PC-3 (cell line): Measurements from ENCODE around the gene KATNAL1. TPM values are rescaled to one million over a fixed set of nuclear protein-coding genes. Genes with fewer than 3 reads are reported as not detected.

Source experiments
- ATAC-seq: fragments of 200-7000 bp; cut with Tn5 transposase; 2 replicates; pipeline ENCODE4 v1.9.1; 2020; ENCODE audit warnings: mild to moderate bottlenecking, moderate library complexity
- BruUV-seq: library from RNA; stranded (reverse); fragments of 400-500 nt; replicated peaks from 2 replicates; lab custom pipeline; 2021; lab: Mats Ljungman, UMichigan
- CTCF ChIA-PET: fragments of 300-600 bp; sonication (Branson Sonifier 250); formaldehyde crosslinking; loops from one replicate; lab custom pipeline; 2022; ENCODE audit warnings: antibody characterized with exemption; lab: Charles Lee
- POLR2A ChIA-PET: fragments of 300-600 bp; sonication (Branson Sonifier 250); formaldehyde crosslinking; loops from one replicate; lab custom pipeline; 2022; ENCODE audit warnings: antibody characterized with exemption; ENCODE audit not compliant: unreplicated experiment; lab: Charles Lee
- DNase-seq: peaks from one replicate; pipeline ENCODE4 v3.0.0-alpha.2; 2015
- H2AFZ ChIP-seq: fragments of 300-600 bp; sonication (generic); 2 replicates; pipeline ENCODE4 v1.6.0; 2016; ENCODE audit warnings: antibody characterized with exemption, low read length
- H3F3A ChIP-seq: fragments of 300-600 bp; sonication (generic); one replicate; pipeline ENCODE4 v1.6.0; 2017; ENCODE audit warnings: antibody characterized with exemption, low read length, control low read depth, mild to moderate bottlenecking; ENCODE audit not compliant: unreplicated experiment
- H3K27ac ChIP-seq: fragments of 300-600 bp; sonication (generic); 2 replicates; pipeline ENCODE4 v1.5.1; 2016; ENCODE audit warnings: mild to moderate bottlenecking, low read length
- H3K27me3 ChIP-seq: fragments of 300-600 bp; sonication (generic); 2 replicates; pipeline ENCODE4 v1.6.1; 2016; ENCODE audit warnings: low read length, mixed read lengths
- H3K36me3 ChIP-seq: fragments of 300-600 bp; sonication (generic); 2 replicates; pipeline ENCODE4 v1.6.1; 2016; ENCODE audit warnings: low read depth, mixed run types, low read length, mixed read lengths
- H3K4me1 ChIP-seq: fragments of 300-600 bp; sonication (generic); 2 replicates; pipeline ENCODE4 v1.5.1; 2016; ENCODE audit warnings: low read length; ENCODE audit not compliant: insufficient read depth
- H3K4me2 ChIP-seq: fragments of 300-600 bp; sonication (generic); 2 replicates; pipeline ENCODE4 v1.6.0; 2016; ENCODE audit warnings: low read length
- H3K4me3 ChIP-seq: fragments of 300-600 bp; sonication (generic); 2 replicates; pipeline ENCODE4 v1.5.1; 2016; ENCODE audit warnings: mild to moderate bottlenecking, low read length, mixed read lengths
- H3K79me2 ChIP-seq: fragments of 300-600 bp; sonication (generic); 2 replicates; pipeline ENCODE4 v1.6.1; 2017; ENCODE audit warnings: low read length, mixed read lengths
- H3K9ac ChIP-seq: fragments of 300-600 bp; sonication (generic); 2 replicates; pipeline ENCODE4 v1.6.0; 2016; ENCODE audit warnings: mild to moderate bottlenecking, low read length
- H3K9me2 ChIP-seq: fragments of 300-600 bp; sonication (generic); replicated peaks from 2 replicates; pipeline ENCODE4 v1.6.1; 2016; ENCODE audit warnings: mixed run types, low read length, mixed read lengths
- H3K9me3 ChIP-seq: fragments of 300-600 bp; sonication (generic); 2 replicates; pipeline ENCODE4 v1.6.1; 2016; ENCODE audit warnings: low read length, mixed read lengths
- H4K20me1 ChIP-seq: fragments of 300-600 bp; sonication (generic); 2 replicates; pipeline ENCODE4 v1.6.1; 2016; ENCODE audit warnings: low read length, mixed read lengths
- EZH2 ChIP-seq: fragments of 300-600 bp; sonication (generic); IDR thresholded peaks from one replicate; pipeline ENCODE4 v1.6.1; 2017; ENCODE audit warnings: antibody characterized with exemption, mild to moderate bottlenecking, low read length; ENCODE audit not compliant: unreplicated experiment
- EZH2phosphoT487 ChIP-seq: fragments of 300-600 bp; sonication (generic); IDR thresholded peaks from 2 replicates; pipeline ENCODE4 v1.6.1; 2018; ENCODE audit warnings: mild to moderate bottlenecking, antibody characterized with exemption, low read length, borderline replicate concordance
- intact Hi-C: fragments of 100-400 bp; cut with micrococcal nuclease; formaldehyde crosslinking; loops from 2 replicates; pipeline ENCODE4 v1.9.0; 2023
- total RNA-seq: library from RNA; depleted of rRNA; stranded (reverse); fragments of >200 nt; gene quantifications from 2 replicates; pipeline ENCODE4 v1.2.3, GENCODE V29; 2014
- TF ChIP-seq, protein P1 (sequence below): fragments of 300-600 bp; sonication (generic); conservative IDR thresholded peaks from 2 replicates; pipeline ENCODE4 v1.5.1; 2017; ENCODE audit warnings: antibody characterized with exemption, low read depth, mild to moderate bottlenecking, low read length

The KATNAL1 gene
- total RNA-seq, 1 experiment from 2014 or later = 4.3 TPM

DNA sequence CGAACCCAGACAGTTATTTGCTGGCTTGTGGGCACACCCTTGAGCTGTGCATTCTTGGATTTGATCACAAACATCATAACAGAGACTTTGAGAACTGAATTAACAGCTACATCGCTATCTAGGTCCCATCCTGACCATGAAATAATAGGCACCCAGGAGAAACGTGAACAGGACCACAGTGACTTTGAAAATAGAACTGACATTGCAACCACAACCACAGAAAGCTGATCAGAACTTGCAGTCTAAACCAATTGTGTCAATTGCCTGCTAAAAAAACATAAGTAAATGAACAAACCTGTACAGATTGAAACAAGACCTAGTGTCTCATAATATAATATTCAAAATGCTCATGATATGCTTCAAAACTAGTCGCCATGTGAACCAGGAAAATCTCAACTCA lies 18.3 kb upstream of the KATNAL1 start:
- intact Hi-C loops = no loop called here
- Histone ChIP-seq H3K9me3 (no peaks in the 10 kb centered on the region), H3K4me1 (no peaks in the 10 kb centered on the region), H3K4me3 (no peak overlapping the region), H3K27ac (no peak overlapping the region), H3F3A (no peaks in the 10 kb centered on the region), H4K20me1 (no peaks in the 10 kb centered on the region), H3K4me2 (no peak overlapping the region), H2AFZ (no peak overlapping the region), H3K9ac (no peak overlapping the region), H3K9me2 (no peaks in the 10 kb centered on the region), H3K36me3 (no peaks in the 10 kb centered on the region), H3K79me2 (no peaks in the 10 kb centered on the region), H3K27me3 (no peaks in the 10 kb centered on the region)
- ATAC-seq = no peak
- ChIA-PET CTCF (no interaction called here), POLR2A (no interaction called here)
- no TSS peak for BruUV-seq
- DNase-seq = no peak
- TF ChIP-seq EZH2phosphoT487 (no peak), EZH2 (no peak)
- TF ChIP-seq, protein P1, sequence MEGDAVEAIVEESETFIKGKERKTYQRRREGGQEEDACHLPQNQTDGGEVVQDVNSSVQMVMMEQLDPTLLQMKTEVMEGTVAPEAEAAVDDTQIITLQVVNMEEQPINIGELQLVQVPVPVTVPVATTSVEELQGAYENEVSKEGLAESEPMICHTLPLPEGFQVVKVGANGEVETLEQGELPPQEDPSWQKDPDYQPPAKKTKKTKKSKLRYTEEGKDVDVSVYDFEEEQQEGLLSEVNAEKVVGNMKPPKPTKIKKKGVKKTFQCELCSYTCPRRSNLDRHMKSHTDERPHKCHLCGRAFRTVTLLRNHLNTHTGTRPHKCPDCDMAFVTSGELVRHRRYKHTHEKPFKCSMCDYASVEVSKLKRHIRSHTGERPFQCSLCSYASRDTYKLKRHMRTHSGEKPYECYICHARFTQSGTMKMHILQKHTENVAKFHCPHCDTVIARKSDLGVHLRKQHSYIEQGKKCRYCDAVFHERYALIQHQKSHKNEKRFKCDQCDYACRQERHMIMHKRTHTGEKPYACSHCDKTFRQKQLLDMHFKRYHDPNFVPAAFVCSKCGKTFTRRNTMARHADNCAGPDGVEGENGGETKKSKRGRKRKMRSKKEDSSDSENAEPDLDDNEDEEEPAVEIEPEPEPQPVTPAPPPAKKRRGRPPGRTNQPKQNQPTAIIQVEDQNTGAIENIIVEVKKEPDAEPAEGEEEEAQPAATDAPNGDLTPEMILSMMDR = no peak

- Histone ChIP-seq H3K9me2 (no peaks in the 10 kb centered on the region), H3K4me1 (no peaks in the 10 kb centered on the region), H3K36me3 (no peaks in the 10 kb centered on the region), H3K79me2 (no peaks in the 10 kb centered on the region), H3F3A (no peaks in the 10 kb centered on the region), H3K4me2 (no peak overlapping the region), H2AFZ (no peak overlapping the region), H3K27ac (no peak overlapping the region), H3K4me3 (no peak overlapping the region), H3K9me3 (no peaks in the 10 kb centered on the region), H3K9ac (no peak overlapping the region), H4K20me1 (no peaks in the 10 kb centered on the region), H3K27me3 (no peaks in the 10 kb centered on the region)
- BruUV-seq = no TSS peak
- no peak for TF ChIP-seq EZH2phosphoT487
- TF ChIP-seq EZH2 = no peak
- TF ChIP-seq, protein P1 = no peak
- CTCF ChIA-PET = no interaction called here
- ATAC-seq = no peak
- intact Hi-C loops = no loop called here
- POLR2A ChIA-PET = no interaction called here
- DNase-seq = no peak
Observed at GRCh38 chr13:30323524-30323923, 16.2 kb upstream of the KATNAL1 start.

- H3K27me3 ChIP-seq = no peaks in the 10 kb centered on the region
- no peak overlapping the region for H3K4me2 ChIP-seq
- ATAC-seq = no peak
- BruUV-seq = no TSS peak
- no peak overlapping the region for H3K27ac ChIP-seq
- no peaks in the 10 kb centered on the region for H4K20me1 ChIP-seq
- no peak overlapping the region for H3K9ac ChIP-seq
- H3F3A ChIP-seq = no peaks in the 10 kb centered on the region
- no peak overlapping the region for H2AFZ ChIP-seq
- no peaks in the 10 kb centered on the region for H3K4me1 ChIP-seq
- H3K9me2 ChIP-seq = no peaks in the 10 kb centered on the region
- POLR2A ChIA-PET = no interaction called here
- no peaks in the 10 kb centered on the region for H3K9me3 ChIP-seq
- TF ChIP-seq, protein P1 = no peak
- TF ChIP-seq EZH2 = no peak
- TF ChIP-seq EZH2phosphoT487 = no peak
- DNase-seq = no peak
- no peaks in the 10 kb centered on the region for H3K36me3 ChIP-seq
- H3K4me3 ChIP-seq = no peak overlapping the region
- H3K79me2 ChIP-seq = no peaks in the 10 kb centered on the region
- intact Hi-C loops = no loop called here
- CTCF ChIA-PET = no interaction called here
Observed at GRCh38 chr13:30322428-30322827, 15.1 kb upstream of the KATNAL1 start.
